SK-N-SH treated with all-trans-retinoic acid at 6 μM for 48 hours (cell line): ENCODE results near the gene MTNR1B.

Source experiments
- ATAC-seq: fragments of 200-7000 bp; cut with Tn5 transposase; 3 replicates; pipeline ENCODE4 v1.9.1; 2020; ENCODE audit warnings: mild to moderate bottlenecking, moderate library complexity
- ARNTL ChIP-seq: fragments of 450-650 bp; formaldehyde crosslinking; IDR thresholded peaks from 2 replicates; pipeline ENCODE4 v1.5.0; 2020; ENCODE audit warnings: low read depth, mild to moderate bottlenecking, moderate library complexity, borderline replicate concordance
- BACH2 ChIP-seq: fragments of 250-450 bp; sonication (Bioruptor Pico); IDR thresholded peaks from 2 replicates; pipeline ENCODE4 v1.9.0; 2021; ENCODE audit warnings: mild to moderate bottlenecking, borderline replicate concordance
- CSDC2 ChIP-seq: fragments of 250-450 bp; sonication (Bioruptor Pico); IDR thresholded peaks from 2 replicates; pipeline ENCODE4 v1.5.0; 2020; ENCODE audit warnings: mild to moderate bottlenecking, moderate library complexity
- CSRNP3 ChIP-seq: fragments of 250-450 bp; sonication (Bioruptor Pico); IDR thresholded peaks from 2 replicates; pipeline ENCODE4 v1.5.1; 2021; ENCODE audit warnings: mild to moderate bottlenecking, moderate library complexity
- ESRRG ChIP-seq: fragments of 250-450 bp; sonication (Bioruptor Pico); IDR thresholded peaks from 2 replicates; pipeline ENCODE4 v1.6.1; 2021; ENCODE audit warnings: mild to moderate bottlenecking
- GLIS3 ChIP-seq: fragments of 250-450 bp; sonication (Bioruptor Pico); IDR thresholded peaks from 2 replicates; pipeline ENCODE4 v1.5.0; 2020; ENCODE audit warnings: mild to moderate bottlenecking, moderate library complexity
- ISL1 ChIP-seq: fragments of 250-450 bp; sonication (Bioruptor Pico); IDR thresholded peaks from 2 replicates; pipeline ENCODE4 v2.1.2; 2022; ENCODE audit warnings: mild to moderate bottlenecking, moderate library complexity
- OSR1 ChIP-seq: fragments of 250-450 bp; sonication (Bioruptor Pico); IDR thresholded peaks from 2 replicates; pipeline ENCODE4 v1.8.0; 2022; ENCODE audit warnings: moderate library complexity, mild to moderate bottlenecking, inconsistent platforms
- RARB ChIP-seq: fragments of 250-450 bp; sonication (Bioruptor Pico); IDR thresholded peaks from 2 replicates; pipeline ENCODE4 v1.8.0; 2021; ENCODE audit warnings: mild to moderate bottlenecking, moderate library complexity
- SNAI2 ChIP-seq: fragments of 250-450 bp; sonication (Bioruptor Pico); IDR thresholded peaks from 2 replicates; pipeline ENCODE4 v1.5.0; 2020; ENCODE audit warnings: mild to moderate bottlenecking, moderate library complexity
- TCF4 ChIP-seq: fragments of 250-450 bp; sonication (Bioruptor Pico); IDR thresholded peaks from 2 replicates; pipeline ENCODE4 v1.8.0; 2021; ENCODE audit warnings: mild to moderate bottlenecking, moderate library complexity, borderline replicate concordance
- TOX ChIP-seq: fragments of 250-450 bp; sonication (Bioruptor Pico); IDR thresholded peaks from 2 replicates; pipeline ENCODE4 v1.8.0; 2021; ENCODE audit warnings: mild to moderate bottlenecking, moderate library complexity, borderline replicate concordance
- ZC3H10 ChIP-seq: fragments of 250-450 bp; sonication (Bioruptor Pico); IDR thresholded peaks from 2 replicates; pipeline ENCODE4 v1.5.1; 2021; ENCODE audit warnings: mild to moderate bottlenecking, moderate library complexity
- ZFP3 ChIP-seq: fragments of 250-450 bp; sonication (Bioruptor Pico); IDR thresholded peaks from 2 replicates; pipeline ENCODE4 v1.5.0; 2020; ENCODE audit warnings: mild to moderate bottlenecking, moderate library complexity
- ZFP30 ChIP-seq: fragments of 450-650 bp; formaldehyde crosslinking; IDR thresholded peaks from 2 replicates; pipeline ENCODE4 v1.5.0; 2022; ENCODE audit warnings: mild to moderate bottlenecking, moderate library complexity
- ZNF565 ChIP-seq: fragments of 450-650 bp; formaldehyde crosslinking; conservative IDR thresholded peaks from 2 replicates; pipeline ENCODE4 v1.5.0; 2020; ENCODE audit warnings: low read depth, mild to moderate bottlenecking, moderate library complexity
- ZNF70 ChIP-seq: fragments of 450-650 bp; formaldehyde crosslinking; IDR thresholded peaks from 2 replicates; pipeline ENCODE4 v1.5.0; 2020; ENCODE audit warnings: mild to moderate bottlenecking, moderate library complexity
- ZNF8 ChIP-seq: fragments of 450-650 bp; formaldehyde crosslinking; IDR thresholded peaks from 2 replicates; pipeline ENCODE4 v1.5.0; 2020; ENCODE audit warnings: mild to moderate bottlenecking, moderate library complexity
- TF ChIP-seq, protein P1 (sequence below): fragments of 250-450 bp; sonication (Bioruptor Pico); IDR thresholded peaks from 2 replicates; pipeline ENCODE4 v1.8.0; 2021; ENCODE audit warnings: low read depth, mild to moderate bottlenecking, moderate library complexity, borderline replicate concordance
- TF ChIP-seq, protein P2 (sequence below): fragments of 250-450 bp; sonication (Bioruptor Pico); IDR thresholded peaks from 2 replicates; pipeline ENCODE4 v1.8.0; 2020; ENCODE audit warnings: mild to moderate bottlenecking, moderate library complexity, borderline replicate concordance
- TF ChIP-seq, protein P3 (sequence below): fragments of 250-450 bp; sonication (Bioruptor Pico); IDR thresholded peaks from 2 replicates; pipeline ENCODE4 v1.5.0; 2020; ENCODE audit warnings: mild to moderate bottlenecking, moderate library complexity

Gene MTNR1B

GRCh38 chr11:92967178-92967577 lies 2.3 kb upstream of the MTNR1B start:
- no peak for ATAC-seq
- TF ChIP-seq RARB (no peak), SNAI2 (no peak), ISL1 (CRISPR knock-in tag) (no peak), TCF4 (CRISPR knock-in tag) (no peak), GLIS3 (CRISPR knock-in tag) (no peak)

DNA sequence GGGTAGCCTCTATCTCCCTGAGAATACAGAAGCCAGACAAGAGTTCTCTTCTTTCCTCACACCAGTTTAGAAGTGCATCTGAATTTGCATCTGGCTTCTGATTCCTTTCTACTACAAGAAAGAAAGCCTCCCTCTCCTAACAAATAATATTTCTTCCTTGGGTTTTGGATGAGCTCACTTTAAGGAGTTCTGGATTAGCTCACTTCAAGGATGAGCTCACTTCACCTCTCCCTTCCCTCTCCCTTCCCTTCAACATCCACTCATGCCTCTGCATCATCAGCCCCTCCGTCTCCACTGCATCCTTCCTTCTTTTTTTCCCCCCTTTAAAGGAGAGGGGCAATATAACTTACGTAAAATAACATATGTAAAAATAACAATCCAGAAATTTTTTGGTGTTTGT lies 1.6 kb upstream of the MTNR1B start:
- no peak for TF ChIP-seq CSRNP3 (CRISPR knock-in tag)
- ATAC-seq: no peak

DNA sequence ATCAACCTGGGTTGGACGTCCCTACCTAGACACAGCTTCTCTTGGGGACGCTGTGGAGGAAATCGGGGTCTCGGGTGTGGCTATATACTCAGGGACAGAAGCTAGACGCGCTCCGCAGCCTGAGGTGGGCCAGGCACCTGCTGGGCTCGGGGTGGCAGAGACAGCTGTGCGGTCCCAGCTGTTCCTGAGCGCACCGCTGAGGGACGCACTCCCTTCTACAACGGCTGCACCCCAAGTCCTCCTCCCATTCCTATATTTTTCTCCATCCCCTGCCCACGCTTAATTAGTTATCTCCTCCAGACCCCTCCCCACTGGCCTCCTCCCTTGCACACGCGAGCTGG lies 188 bp upstream of the MTNR1B start:
- TF ChIP-seq ZFP30 (no peak), GLIS3 (CRISPR knock-in tag) (no peak), ZNF8 (CRISPR knock-in tag) (no peak)
- TF ChIP-seq, protein P1, sequence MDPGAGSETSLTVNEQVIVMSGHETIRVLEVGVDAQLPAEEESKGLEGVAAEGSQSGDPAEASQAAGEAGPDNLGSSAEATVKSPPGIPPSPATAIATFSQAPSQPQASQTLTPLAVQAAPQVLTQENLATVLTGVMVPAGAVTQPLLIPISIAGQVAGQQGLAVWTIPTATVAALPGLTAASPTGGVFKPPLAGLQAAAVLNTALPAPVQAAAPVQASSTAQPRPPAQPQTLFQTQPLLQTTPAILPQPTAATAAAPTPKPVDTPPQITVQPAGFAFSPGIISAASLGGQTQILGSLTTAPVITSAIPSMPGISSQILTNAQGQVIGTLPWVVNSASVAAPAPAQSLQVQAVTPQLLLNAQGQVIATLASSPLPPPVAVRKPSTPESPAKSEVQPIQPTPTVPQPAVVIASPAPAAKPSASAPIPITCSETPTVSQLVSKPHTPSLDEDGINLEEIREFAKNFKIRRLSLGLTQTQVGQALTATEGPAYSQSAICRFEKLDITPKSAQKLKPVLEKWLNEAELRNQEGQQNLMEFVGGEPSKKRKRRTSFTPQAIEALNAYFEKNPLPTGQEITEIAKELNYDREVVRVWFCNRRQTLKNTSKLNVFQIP (CRISPR knock-in tag): no peak
- ATAC-seq: peak; percentile 22; the same call in 1 of the 3 replicates

GRCh38 chr11:92972248-92972647 lies 2.8 kb downstream of the MTNR1B start:
- TF ChIP-seq TOX (CRISPR knock-in tag) (no peak), ZFP3 (CRISPR knock-in tag) (no peak), ARNTL (CRISPR knock-in tag) (no peak), ZNF8 (CRISPR knock-in tag) (no peak), GLIS3 (CRISPR knock-in tag) (no peak), ESRRG (CRISPR knock-in tag) (no peak), TCF4 (CRISPR knock-in tag) (no peak), ZFP30 (no peak), ZNF70 (CRISPR knock-in tag) (no peak), CSDC2 (CRISPR knock-in tag) (no peak), CSRNP3 (CRISPR knock-in tag) (no peak), BACH2 (no peak), ZC3H10 (no peak), ZNF565 (CRISPR knock-in tag) (no peak), SNAI2 (no peak), OSR1 (no peak)
- TF ChIP-seq, protein P2, sequence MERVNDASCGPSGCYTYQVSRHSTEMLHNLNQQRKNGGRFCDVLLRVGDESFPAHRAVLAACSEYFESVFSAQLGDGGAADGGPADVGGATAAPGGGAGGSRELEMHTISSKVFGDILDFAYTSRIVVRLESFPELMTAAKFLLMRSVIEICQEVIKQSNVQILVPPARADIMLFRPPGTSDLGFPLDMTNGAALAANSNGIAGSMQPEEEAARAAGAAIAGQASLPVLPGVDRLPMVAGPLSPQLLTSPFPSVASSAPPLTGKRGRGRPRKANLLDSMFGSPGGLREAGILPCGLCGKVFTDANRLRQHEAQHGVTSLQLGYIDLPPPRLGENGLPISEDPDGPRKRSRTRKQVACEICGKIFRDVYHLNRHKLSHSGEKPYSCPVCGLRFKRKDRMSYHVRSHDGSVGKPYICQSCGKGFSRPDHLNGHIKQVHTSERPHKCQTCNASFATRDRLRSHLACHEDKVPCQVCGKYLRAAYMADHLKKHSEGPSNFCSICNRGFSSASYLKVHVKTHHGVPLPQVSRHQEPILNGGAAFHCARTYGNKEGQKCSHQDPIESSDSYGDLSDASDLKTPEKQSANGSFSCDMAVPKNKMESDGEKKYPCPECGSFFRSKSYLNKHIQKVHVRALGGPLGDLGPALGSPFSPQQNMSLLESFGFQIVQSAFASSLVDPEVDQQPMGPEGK (CRISPR knock-in tag): no peak
- TF ChIP-seq, protein P3, sequence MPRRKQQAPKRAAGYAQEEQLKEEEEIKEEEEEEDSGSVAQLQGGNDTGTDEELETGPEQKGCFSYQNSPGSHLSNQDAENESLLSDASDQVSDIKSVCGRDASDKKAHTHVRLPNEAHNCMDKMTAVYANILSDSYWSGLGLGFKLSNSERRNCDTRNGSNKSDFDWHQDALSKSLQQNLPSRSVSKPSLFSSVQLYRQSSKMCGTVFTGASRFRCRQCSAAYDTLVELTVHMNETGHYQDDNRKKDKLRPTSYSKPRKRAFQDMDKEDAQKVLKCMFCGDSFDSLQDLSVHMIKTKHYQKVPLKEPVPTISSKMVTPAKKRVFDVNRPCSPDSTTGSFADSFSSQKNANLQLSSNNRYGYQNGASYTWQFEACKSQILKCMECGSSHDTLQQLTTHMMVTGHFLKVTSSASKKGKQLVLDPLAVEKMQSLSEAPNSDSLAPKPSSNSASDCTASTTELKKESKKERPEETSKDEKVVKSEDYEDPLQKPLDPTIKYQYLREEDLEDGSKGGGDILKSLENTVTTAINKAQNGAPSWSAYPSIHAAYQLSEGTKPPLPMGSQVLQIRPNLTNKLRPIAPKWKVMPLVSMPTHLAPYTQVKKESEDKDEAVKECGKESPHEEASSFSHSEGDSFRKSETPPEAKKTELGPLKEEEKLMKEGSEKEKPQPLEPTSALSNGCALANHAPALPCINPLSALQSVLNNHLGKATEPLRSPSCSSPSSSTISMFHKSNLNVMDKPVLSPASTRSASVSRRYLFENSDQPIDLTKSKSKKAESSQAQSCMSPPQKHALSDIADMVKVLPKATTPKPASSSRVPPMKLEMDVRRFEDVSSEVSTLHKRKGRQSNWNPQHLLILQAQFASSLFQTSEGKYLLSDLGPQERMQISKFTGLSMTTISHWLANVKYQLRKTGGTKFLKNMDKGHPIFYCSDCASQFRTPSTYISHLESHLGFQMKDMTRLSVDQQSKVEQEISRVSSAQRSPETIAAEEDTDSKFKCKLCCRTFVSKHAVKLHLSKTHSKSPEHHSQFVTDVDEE: no peak
- TF ChIP-seq, protein P1 (CRISPR knock-in tag): no peak
- ATAC-seq: no peak
